Cardiac muscle cell (in vitro differentiated cells and primary cell): Measurements from ENCODE around the gene RUSC1. TPM values are rescaled to one million over a fixed set of nuclear protein-coding genes. Genes with fewer than 3 reads are reported as not detected.
A peak's percentile ranks its signal among the peaks of the same experiment; 100 is the strongest.

Experiments used
- DNase-seq, 2 donors: peaks; one replicate each; pipeline versions ENCODE4 v3.0.0 to v3.0.0-alpha.2; 2010 to 2017; ENCODE audit warnings: low read depth in 1 of 2, low spot score in 1 of 2
- H3K27ac ChIP-seq: fragments of 200-600 bp; sonication (generic); 2 replicates; pipeline ENCODE4 v1.5.1; 2016
- H3K27me3 ChIP-seq: fragments of 200-600 bp; sonication (generic); 2 replicates; pipeline ENCODE4 v1.6.0; 2016; ENCODE audit warnings: control low read depth
- H3K36me3 ChIP-seq: fragments of 200-600 bp; sonication (generic); 2 replicates; pipeline ENCODE4 v1.5.1; 2016; ENCODE audit warnings: control low read depth
- H3K4me1 ChIP-seq: fragments of 200-600 bp; sonication (generic); 2 replicates; pipeline ENCODE4 v1.8.1; 2017; ENCODE audit warnings: low read depth, mild to moderate bottlenecking, mixed run types
- H3K4me3 ChIP-seq: fragments of 200-600 bp; sonication (generic); 2 replicates; pipeline ENCODE4 v1.5.1; 2016; ENCODE audit warnings: mild to moderate bottlenecking
- H3K9me3 ChIP-seq: fragments of 200-600 bp; sonication (generic); 2 replicates; pipeline ENCODE4 v1.5.1; 2017; ENCODE audit warnings: low read depth, mild to moderate bottlenecking, control low read depth
- CTCF ChIP-seq: IDR thresholded peaks from 2 replicates; pipeline ENCODE4 v1.5.1; 2012; ENCODE audit warnings: low read depth, mild to moderate bottlenecking, low read length
- polyA plus RNA-seq: library from polyadenylated mRNA; unstranded; fragments of >200 nt; fragmentation: Nextera tagmentation; extraction: Ambion mirVana; gene quantifications from 2 replicates; pipeline ENCODE4 v1.2.1, GENCODE V29; 2016
- total RNA-seq: library from RNA; depleted of rRNA; stranded (reverse); fragments of >200 nt; gene quantifications from 2 replicates; pipeline ENCODE4 v1.2.3, GENCODE V29; 2016

The RUSC1 gene
- total and polyA plus RNA-seq, 2 experiments from 2014 or later, result 25.9 to 44.4 TPM

- TF ChIP-seq CTCF, result no peak
- Histone ChIP-seq H3K4me3 (no peak within 1 kb of the TSS), H3K4me1 (peaks cover 12% of the 10 kb centered on the region), H3K9me3 (no peaks in the 10 kb centered on the region), H3K36me3 (no peaks in the 10 kb centered on the region), H3K27me3 (peaks cover 2% of the 10 kb centered on the region), H3K27ac (no peak within 1 kb of the TSS)
- DNase-seq, result no peak
Measured at GRCh38 chr1:155301342-155301841, 19.3 kb upstream of the RUSC1 start, which contains the start of gene PKLR. Gene PKLR (minus strand): TSS chr1:155301438. CDS start chr1:155301395, 43 bp downstream.

- TF ChIP-seq CTCF, result no peak
- no peak for DNase-seq
Measured at GRCh38 chr1:155304558-155305063, 16.1 kb upstream of the RUSC1 start.

GRCh38 chr1:155305881-155306391 is 14.8 kb upstream of the RUSC1 start:
- no peaks in the 10 kb centered on the region for H3K36me3 ChIP-seq
- no peak overlapping the region for H3K4me3 ChIP-seq
- H3K9me3 ChIP-seq, result no peaks in the 10 kb centered on the region
- TF ChIP-seq CTCF, result no peak
- peak overlapping the region; percentile 48 for H3K27ac ChIP-seq
- no peaks in the 10 kb centered on the region for H3K4me1 ChIP-seq
- DNase-seq, result peak in 1 of 2 donors; percentile 50
- no peaks in the 10 kb centered on the region for H3K27me3 ChIP-seq

More at GRCh38 chr1:155304558-155305063, 16.1 kb upstream of the RUSC1 start:
- Histone ChIP-seq H3K27me3 (no peaks in the 10 kb centered on the region), H3K36me3 (no peaks in the 10 kb centered on the region), H3K4me3 (no peak overlapping the region), H3K9me3 (no peaks in the 10 kb centered on the region), H3K27ac (no peak overlapping the region), H3K4me1 (no peaks in the 10 kb centered on the region)

- DNase-seq, result peak; percentile 41 to 66
- Histone ChIP-seq H3K36me3 (peaks cover 2% of the 10 kb centered on the region), H3K4me1 (no peaks in the 10 kb centered on the region), H3K27me3 (no peaks in the 10 kb centered on the region), H3K27ac (peak overlapping the region; percentile 89), H3K4me3 (no peak overlapping the region), H3K9me3 (no peaks in the 10 kb centered on the region)
- TF ChIP-seq CTCF, result peak; percentile 43
Measured at GRCh38 chr1:155307247-155307740, 13.4 kb upstream of the RUSC1 start.

DNA sequence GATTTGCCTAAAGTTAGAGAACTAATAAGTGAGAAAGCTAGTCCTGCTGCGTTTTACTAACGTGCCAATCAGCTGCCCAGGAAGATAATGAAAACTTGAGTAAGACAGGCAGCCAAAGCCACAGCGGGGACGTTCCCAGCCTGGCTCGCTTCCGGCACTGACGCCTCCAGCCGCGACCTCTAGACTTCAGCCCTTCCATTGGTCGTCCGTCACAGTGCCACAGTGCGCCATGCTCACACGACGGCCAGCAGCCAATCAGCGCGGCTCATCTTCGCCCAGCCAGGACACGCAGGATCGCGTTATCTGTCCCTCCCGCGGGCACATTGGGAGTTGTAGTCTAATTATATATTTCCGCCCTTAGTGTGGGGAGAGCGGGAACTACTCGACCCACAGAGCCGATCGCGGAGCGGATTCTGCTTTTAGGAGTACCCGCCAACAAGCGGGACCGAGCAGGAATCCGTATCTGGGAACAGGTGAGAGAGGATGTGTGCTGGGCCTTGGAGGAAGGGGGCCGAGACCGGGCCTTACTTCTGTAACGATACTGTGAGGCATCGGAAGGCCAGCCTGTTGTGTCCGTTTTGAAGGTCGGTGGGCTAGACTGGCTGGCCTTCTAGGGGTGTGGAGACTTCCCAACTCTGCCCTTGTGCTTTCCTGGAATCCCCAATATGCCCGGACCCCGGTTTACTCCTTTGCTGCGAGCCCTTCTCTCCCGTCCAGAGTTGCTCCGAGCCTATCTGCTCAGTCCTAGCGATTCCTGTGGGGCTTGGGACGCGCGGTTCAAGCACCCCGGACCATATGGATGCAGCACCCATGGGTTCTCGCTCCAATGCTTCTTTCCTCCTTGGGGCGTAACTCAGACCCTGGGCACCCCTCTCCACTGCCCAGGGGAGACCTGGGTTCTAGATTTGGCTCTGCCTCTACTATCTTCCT is 11.9 kb upstream of the RUSC1 start, which contains the start of gene FDPS:
TSS of gene FDPS (plus strand) at position 374 of the 930 bp plus-strand sequence. CDS start 924 bp downstream, outside the sequence.
- peak within 1 kb of the TSS; percentile 55 for H3K4me3 ChIP-seq
- peak; percentile 99 for DNase-seq

More for the DNA sequence above, 11.9 kb upstream of the RUSC1 start, which contains the start of gene FDPS:
- H3K36me3 ChIP-seq, result peaks cover 5% of the 10 kb centered on the region
- H3K27ac ChIP-seq, result peak within 1 kb of the TSS; percentile 89
- H3K27me3 ChIP-seq, result no peaks in the 10 kb centered on the region
- no peak for TF ChIP-seq CTCF
- no peaks in the 10 kb centered on the region for H3K9me3 ChIP-seq
- no peaks in the 10 kb centered on the region for H3K4me1 ChIP-seq
